Mucosa of rectum (tissue), 2 donors: Measurements from ENCODE around the gene ZNF628.
"Not testable (repeated sequence)": the region's sequence is repeated elsewhere in the genome, so short reads cannot be mapped to it uniquely, and the experiment has no call there.

Experiments
- H3K27ac ChIP-seq, 2 donors: one replicate each; pipeline ENCODE4 v1.7.0; 2013; ENCODE audit warnings: inconsistent platforms in 2 of 2, low read depth in 2 of 2, low read length in 2 of 2
- H3K27me3 ChIP-seq, 2 donors: one replicate each; pipeline ENCODE4 v1.7.0; 2013; ENCODE audit warnings: low read length in 2 of 2; ENCODE audit not compliant: control insufficient read depth in 2 of 2, insufficient read depth in 2 of 2
- H3K36me3 ChIP-seq, 2 donors: one replicate each; pipeline ENCODE4 v1.7.0; 2013; ENCODE audit warnings: low read length in 2 of 2; ENCODE audit not compliant: control insufficient read depth in 2 of 2, insufficient read depth in 2 of 2
- H3K4me1 ChIP-seq, 2 donors: one replicate each; pipeline ENCODE4 v1.7.0; 2013; ENCODE audit warnings: low read length in 2 of 2, mild to moderate bottlenecking in 1 of 2; ENCODE audit not compliant: control insufficient read depth in 2 of 2, insufficient read depth in 2 of 2
- H3K4me3 ChIP-seq, 2 donors: one replicate each; pipeline ENCODE4 v1.7.0; 2013; ENCODE audit warnings: low read length in 2 of 2
- H3K9ac ChIP-seq, 2 donors: one replicate each; pipeline ENCODE4 v1.7.0; 2013; ENCODE audit warnings: low read length in 2 of 2, low read depth in 1 of 2, mild to moderate bottlenecking in 1 of 2
- H3K9me3 ChIP-seq, 2 donors: one replicate each; pipeline ENCODE4 v1.7.0; 2013; ENCODE audit warnings: low read length in 2 of 2; ENCODE audit not compliant: control insufficient read depth in 2 of 2
- donor health status: healthy.
- donor health status: Normal muscosa, but diverticular disease.

The ZNF628 gene

GRCh38 chr19:55490478-55491432 lies 14.3 kb downstream of the ZNF628 start:
- Histone ChIP-seq H3K36me3 (no peaks in the 10 kb centered on the region), H3K4me1 (peaks cover 0 to 11% of the 10 kb centered on the region in 2 donors), H3K27me3 (peaks cover 3 to 9% of the 10 kb centered on the region in 2 donors), H3K9me3 (no peaks in the 10 kb centered on the region), H3K27ac (peak overlapping the region in 1 of 2 donors; percentile 32), H3K9ac (no peak overlapping the region), H3K4me3 (no peak overlapping the region)

- H3K27me3 ChIP-seq = peaks cover 3 to 9% of the 10 kb centered on the region in 2 donors
- H3K4me1 ChIP-seq = peaks cover 0 to 8% of the 10 kb centered on the region in 2 donors
These were observed 15.3 kb downstream of the ZNF628 start for GRCh38 chr19:55491546-55492360.

GRCh38 chr19:55492362-55492944 lies 16.0 kb downstream of the ZNF628 start:
- no peak overlapping the region for H3K4me3 ChIP-seq
- H3K27ac ChIP-seq = no peak overlapping the region
- peaks cover 0 to 5% of the 10 kb centered on the region in 2 donors for H3K4me1 ChIP-seq
- H3K27me3 ChIP-seq = peaks cover 3 to 9% of the 10 kb centered on the region in 2 donors
- no peak overlapping the region for H3K9ac ChIP-seq
- no peaks in the 10 kb centered on the region for H3K36me3 ChIP-seq
- H3K9me3 ChIP-seq = no peaks in the 10 kb centered on the region

More at GRCh38 chr19:55491546-55492360, 15.3 kb downstream of the ZNF628 start:
- Histone ChIP-seq H3K4me3 (no peak overlapping the region), H3K36me3 (no peaks in the 10 kb centered on the region), H3K9ac (no peak overlapping the region), H3K9me3 (no peaks in the 10 kb centered on the region), H3K27ac (peak overlapping the region in 1 of 2 donors; percentile 32)

- H3K27ac ChIP-seq = peak overlapping the region; percentile 2 to 32
- H3K9ac ChIP-seq = no peak overlapping the region
- H3K4me1 ChIP-seq = peaks cover 0 to 5% of the 10 kb centered on the region in 2 donors
- H3K4me3 ChIP-seq = no peak overlapping the region
- H3K27me3 ChIP-seq = peaks cover 3 to 9% of the 10 kb centered on the region in 2 donors
- no peaks in the 10 kb centered on the region for H3K36me3 ChIP-seq
- no peaks in the 10 kb centered on the region for H3K9me3 ChIP-seq
These were observed 16.7 kb downstream of the ZNF628 start for GRCh38 chr19:55493052-55493644.

GRCh38 chr19:55493645-55494171 lies 17.3 kb downstream of the ZNF628 start:
- H3K4me1 ChIP-seq = peaks cover 0 to 5% of the 10 kb centered on the region in 2 donors

GRCh38 chr19:55494172-55494761 lies 17.9 kb downstream of the ZNF628 start:
- H3K36me3 ChIP-seq = no peaks in the 10 kb centered on the region
- H3K9ac ChIP-seq = peak overlapping the region in 1 of 2 donors; percentile 53
- peak overlapping the region; percentile 41 to 58 for H3K27ac ChIP-seq
- H3K27me3 ChIP-seq = peaks cover 3 to 9% of the 10 kb centered on the region in 2 donors
- peaks cover 0 to 5% of the 10 kb centered on the region in 2 donors for H3K4me1 ChIP-seq
- peak overlapping the region in 1 of 2 donors; percentile 22 for H3K4me3 ChIP-seq
- H3K9me3 ChIP-seq = no peaks in the 10 kb centered on the region

More at GRCh38 chr19:55493645-55494171, 17.3 kb downstream of the ZNF628 start:
- Histone ChIP-seq H3K9ac (peak overlapping the region in 1 of 2 donors; percentile 53), H3K27me3 (peaks cover 3 to 9% of the 10 kb centered on the region in 2 donors), H3K36me3 (no peaks in the 10 kb centered on the region), H3K27ac (peak overlapping the region; percentile 41 to 58), H3K4me3 (peak overlapping the region in 1 of 2 donors; percentile 22), H3K9me3 (no peaks in the 10 kb centered on the region)

- Histone ChIP-seq H3K4me1 (peaks cover 0 to 5% of the 10 kb centered on the region in 2 donors), H3K9me3 (no peaks in the 10 kb centered on the region), H3K36me3 (no peaks in the 10 kb centered on the region), H3K27ac (no peak overlapping the region), H3K27me3 (peaks cover 3 to 9% of the 10 kb centered on the region in 2 donors), H3K9ac (no peak overlapping the region), H3K4me3 (no peak overlapping the region)
These were observed 19.4 kb downstream of the ZNF628 start for GRCh38 chr19:55495646-55496349.

- H3K9me3 ChIP-seq, H3K9ac ChIP-seq, H3K4me3 ChIP-seq, H3K4me1 ChIP-seq, H3K27me3 ChIP-seq, H3K36me3 ChIP-seq, H3K27ac ChIP-seq: not testable (repeated sequence)
These were observed 20.4 kb downstream of the ZNF628 start for GRCh38 chr19:55496820-55497219.
